Tongue (tissue), 2 donors: ENCODE measurements around the gene EEIG2. TPM values are rescaled to one million over a fixed set of nuclear protein-coding genes. Genes with fewer than 3 reads are reported as not detected.
"Not testable (repeated sequence)": the region's sequence is repeated elsewhere in the genome, so short reads cannot be mapped to it uniquely, and the experiment has no call there.

ENCODE experiments used
- DNase-seq: peaks from one replicate; pipeline ENCODE4 v3.0.0-alpha.2; 2015
- total RNA-seq: library from RNA; depleted of rRNA; stranded (reverse); fragments of >200 nt; gene quantifications from one replicate; pipeline ENCODE4 v1.2.3, GENCODE V29; 2014

Gene EEIG2
- 36.0 TPM for total RNA-seq

DNA sequence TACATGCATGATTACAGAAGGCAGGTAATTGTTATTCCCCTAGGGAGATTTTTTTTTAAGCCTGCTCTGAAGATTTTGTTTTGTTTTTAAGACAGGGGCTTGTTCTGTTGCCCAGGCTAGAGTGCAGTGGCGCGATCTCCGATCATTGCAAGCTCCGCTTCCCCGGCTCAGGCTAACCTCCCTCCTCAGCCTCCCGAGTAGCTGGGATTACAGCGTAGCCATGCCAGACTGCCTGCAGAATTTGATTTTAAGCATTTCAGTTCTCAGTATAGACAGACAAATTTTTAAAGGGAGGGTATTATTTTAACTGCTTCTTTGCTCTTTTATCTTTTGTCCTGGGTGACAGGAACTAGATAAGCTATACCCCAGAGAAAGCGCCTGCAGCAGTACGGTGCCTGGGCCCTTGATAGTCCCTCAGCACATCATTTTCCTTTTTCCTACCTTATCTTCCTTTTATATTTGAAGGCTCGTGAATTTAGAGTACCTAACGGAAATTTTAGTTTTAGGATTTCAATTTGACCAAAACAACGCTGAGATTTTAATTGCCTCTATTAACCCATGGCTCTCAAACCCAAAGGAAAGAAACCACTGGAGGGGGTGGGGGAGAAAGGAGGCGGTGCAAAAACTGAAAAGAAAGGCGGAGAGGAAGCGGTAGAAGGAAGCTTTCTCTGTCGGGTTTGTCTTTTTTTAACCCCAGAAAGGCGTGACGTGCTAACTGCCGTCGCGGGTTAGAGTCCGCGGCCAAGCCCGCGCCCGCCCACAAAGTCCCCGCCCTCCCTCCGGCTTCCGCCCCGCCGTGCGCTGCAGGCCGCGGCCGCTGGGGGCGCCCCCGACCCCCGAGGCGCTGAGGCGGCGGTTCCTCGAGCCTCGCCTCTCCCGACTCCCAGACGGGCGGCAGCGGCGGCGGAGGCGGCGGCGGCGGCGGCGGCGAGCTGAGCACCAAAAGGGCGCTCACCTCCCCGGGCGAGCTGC lies at the start of gene EEIG2:
EEIG2 (plus strand) TSS at position 886 of the 972 bp plus-strand sequence. CDS start 329 bp downstream, outside the sequence.
- DNase-seq = peak; percentile 93

DNA sequence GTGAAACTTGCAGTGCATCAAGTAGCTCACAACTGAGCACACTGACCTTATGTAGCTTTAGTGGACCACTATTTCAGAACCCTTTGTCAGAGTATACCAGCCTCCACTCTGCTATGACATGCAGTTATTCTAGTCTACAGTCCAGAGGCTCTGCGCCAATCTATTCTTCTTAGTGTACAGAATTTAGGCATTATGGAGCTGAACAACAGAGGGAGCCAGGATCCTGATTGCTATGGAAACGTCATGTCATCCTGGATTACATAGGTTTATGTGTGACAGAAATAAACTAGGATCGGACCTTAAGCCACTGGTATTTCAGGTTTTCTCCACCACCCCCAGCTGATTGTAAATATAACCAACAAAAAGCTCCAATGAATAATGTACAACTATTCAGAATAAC lies 48.1 kb upstream of the EEIG2 start:
- DNase-seq = peak; percentile 44

DNA sequence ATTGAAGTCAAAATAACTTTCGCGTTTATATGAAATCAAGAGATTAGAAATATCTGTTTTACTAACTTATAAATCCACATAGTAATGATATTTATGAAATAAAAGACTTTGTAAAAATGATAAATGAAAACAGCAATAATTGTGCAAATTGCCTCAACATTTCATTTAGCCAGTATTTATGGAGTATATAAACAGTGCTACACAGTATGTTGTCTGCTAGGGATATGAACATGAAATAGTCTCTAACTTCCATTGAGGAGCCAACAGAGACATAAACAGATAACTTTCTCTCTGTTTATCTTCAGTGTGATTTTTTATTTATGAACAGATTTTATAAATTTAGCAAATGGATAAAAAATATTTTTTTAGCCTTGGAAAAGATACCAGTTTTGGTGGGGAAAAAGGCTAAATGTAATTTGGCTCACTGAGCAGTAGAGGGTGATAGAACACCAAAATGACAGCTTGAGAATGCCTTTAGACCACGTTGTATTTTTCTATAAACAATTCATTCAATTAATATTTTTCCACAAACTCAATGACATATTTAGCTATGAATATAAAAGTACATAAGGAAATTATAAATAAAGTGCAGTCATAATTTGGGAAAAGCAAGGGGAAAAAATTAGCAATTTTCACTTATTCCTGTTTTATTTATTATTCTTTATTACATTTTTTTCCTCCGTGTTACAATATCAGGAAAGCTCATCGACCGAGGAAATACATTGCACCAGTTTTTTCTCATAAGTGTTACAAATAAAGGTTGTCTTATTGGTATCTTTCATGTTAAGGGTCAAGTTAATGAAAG lies 47.5 kb upstream of the EEIG2 start:
- DNase-seq = peak; percentile 63

DNA sequence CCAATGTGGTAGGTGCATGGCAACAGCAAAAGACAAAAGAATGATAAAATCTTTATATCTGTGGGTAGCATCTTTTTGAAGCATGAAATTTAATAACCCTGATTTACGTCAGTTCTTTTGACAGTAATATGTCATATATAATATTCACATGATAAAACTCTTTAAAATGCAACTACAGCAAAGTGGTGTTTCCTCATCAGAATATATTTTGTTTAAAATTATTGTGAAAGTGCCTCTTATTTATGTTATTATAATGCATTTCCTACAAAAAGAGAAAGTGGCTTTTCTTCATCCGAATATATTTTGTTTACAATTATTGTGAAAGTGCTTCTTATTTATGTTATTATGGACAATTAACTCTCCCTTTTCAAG lies 46.9 kb upstream of the EEIG2 start:
- no peak for DNase-seq

DNA sequence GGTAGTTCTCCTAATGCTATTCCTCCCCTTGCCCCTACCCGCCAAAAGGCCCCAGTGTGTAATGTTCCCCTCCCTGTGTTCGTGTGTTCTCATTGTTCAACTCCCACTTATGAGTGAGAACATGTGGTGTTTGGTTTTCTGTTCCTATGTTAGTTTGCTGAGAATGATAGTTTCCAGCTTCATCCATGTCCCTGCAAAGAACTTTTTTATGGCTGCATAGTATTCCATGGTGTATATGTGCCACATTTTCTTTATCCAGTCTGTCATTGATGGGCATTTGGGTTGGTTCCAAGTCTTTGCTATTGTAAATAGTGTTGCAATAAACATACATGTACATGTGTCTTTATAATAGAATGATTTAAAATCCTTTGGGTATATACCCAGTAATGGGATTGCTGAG lies 46.0 kb upstream of the EEIG2 start:
- not testable (repeated sequence) for DNase-seq

DNA sequence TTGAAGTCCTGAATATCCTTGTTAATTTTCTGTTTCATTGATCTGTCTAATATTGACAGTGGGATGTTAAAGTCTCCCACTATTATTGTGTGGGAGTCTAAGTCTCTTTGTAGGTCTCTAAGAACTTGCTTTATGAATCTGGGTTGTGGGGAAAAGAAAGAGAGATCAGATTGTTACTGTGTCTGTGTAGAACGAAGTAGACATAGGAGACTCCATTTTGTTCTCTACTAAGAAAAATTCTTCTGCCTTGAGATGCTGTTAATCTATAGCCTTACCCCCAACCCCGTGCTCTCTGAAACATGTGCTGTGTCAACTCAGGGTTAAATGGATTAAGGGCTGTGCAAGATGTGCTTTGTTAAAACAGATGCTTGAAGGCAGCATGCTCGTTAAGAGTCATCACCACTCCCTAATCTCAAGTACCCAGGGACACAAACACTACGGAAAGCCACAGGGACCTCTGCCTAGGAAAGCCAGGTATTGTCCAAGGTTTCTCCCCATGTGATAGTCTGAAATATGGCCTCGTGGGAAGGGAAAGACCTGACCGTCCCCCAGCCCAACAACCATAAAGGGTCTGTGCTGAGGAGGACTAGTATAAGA lies 42.5 kb upstream of the EEIG2 start:
- not testable (repeated sequence) for DNase-seq

DNA sequence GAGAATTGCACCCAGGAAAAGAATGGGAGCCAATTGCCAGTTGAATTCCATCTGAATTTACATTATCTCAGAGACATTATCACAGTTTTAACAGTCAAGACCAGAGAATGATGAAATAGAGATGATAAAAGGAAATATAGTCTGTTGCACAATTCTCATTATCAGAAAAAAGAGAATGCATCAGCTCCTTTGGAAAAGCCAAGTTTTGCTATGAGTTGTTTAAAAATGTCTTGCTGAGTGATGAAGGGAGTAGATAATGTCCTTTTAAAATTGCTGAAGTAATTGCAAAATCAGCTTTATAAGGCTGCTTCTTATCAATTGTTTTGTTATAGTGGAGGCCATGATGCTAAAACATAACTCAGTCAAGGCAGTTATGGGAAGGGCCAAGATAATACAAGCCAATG lies 37.9 kb upstream of the EEIG2 start:
- no peak for DNase-seq

DNA sequence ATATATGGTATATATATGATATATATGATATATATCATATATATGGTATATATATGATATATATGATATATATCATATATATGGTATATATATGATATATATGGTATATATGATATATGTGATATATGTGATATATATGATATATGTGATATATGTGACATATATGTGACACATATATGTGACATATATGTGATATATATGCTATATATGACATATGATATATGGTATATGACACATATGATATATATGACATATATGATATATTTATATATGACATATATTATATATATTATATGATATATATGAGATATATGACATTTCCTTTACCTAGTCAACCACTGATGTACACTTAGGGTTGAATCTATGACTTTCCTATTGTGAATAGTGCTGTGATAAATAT lies 36.1 kb upstream of the EEIG2 start:
- DNase-seq = no peak

DNA sequence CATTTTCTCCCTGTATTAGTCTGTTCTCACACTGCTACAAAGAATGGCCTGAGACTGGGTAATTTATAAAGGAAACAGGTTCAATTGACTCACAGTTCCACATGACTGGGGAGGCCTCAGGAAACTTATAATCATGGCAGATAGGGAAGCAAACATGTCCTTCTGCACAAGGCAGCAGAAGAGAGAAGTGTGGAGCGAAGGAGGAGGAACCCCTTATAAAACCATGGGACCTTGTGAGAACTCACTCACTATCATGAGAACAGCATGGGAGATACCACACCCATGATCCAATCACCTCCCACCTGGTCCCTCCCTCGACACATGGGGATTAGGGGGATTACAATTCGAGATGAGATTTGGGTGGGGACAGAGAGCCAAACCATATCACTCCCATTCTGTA lies 35.2 kb upstream of the EEIG2 start:
- DNase-seq = no peak

DNA sequence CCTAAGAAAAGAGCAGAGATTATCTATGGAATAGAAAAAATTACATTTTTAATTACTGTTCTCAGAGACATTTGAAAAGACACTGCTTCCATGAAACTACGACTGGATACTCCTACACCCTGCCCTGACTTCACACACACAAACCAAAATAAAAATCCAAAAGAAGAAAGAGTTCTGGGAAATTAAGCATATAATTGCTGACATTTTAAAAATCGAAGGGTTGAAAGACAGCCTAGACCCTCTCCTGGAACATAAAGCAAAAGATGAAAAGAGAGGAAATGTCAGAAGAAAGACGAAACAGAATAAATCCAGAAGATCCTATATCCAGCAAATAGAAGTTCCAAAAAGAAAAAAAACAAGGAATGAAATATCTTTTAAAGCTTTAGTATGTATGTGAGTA lies 32.8 kb upstream of the EEIG2 start:
- no peak for DNase-seq

DNA sequence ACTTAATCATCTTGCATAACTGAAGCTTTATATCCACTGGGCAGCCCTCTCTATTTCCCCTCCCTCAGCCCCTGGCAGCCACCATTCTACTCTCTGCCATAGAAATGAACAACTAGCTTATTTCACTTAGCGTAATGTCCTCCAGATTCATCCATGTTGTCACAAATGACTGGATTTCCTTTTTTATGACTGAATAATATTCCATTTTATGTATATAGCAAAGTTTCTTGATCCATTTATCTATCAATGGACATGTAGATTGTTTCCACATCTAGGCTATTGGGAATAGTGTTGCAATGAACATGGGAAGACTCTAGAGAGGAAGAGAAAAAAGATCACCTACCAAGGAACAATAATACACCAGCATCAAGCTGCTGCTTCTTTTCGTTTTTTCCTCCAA lies 32.1 kb upstream of the EEIG2 start:
- DNase-seq = no peak

DNA sequence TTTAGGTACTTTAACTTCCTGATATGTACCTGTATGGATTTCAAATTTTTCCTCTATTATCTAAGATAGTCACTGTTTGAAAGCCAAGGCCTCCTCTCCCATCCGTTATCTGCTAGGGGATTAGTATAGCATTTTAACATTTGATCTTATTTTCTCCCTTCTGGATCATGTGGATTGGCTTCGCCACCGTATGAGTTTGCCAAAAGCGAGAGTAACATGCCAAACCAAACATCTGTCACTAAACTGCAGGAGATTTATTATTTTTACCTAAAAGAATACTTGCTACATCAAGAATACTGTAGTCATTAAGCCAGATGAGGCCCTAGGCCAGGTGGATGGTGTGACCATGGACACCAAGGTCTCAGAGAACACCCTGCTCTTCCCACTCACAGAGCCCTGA lies 28.5 kb upstream of the EEIG2 start:
- DNase-seq = no peak

DNA sequence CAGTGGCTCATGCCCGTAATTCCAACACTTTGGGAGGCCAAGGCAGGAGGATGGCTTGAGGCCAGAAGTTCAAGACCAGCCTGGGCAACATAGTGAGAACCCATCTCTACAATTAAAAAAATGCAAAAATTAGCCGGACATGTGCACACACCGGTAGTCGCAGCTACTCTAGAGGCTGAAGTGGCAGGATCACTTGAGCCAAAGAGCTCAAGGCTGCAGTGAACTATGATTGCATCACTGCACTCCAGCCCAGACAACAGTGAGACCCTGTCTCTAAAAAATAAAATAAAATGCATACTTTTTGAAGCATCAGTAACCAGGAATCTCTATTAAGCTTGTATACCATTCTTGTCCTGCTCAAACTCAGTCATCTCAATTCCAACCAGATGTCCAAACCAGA lies 27.2 kb upstream of the EEIG2 start:
- no peak for DNase-seq

DNA sequence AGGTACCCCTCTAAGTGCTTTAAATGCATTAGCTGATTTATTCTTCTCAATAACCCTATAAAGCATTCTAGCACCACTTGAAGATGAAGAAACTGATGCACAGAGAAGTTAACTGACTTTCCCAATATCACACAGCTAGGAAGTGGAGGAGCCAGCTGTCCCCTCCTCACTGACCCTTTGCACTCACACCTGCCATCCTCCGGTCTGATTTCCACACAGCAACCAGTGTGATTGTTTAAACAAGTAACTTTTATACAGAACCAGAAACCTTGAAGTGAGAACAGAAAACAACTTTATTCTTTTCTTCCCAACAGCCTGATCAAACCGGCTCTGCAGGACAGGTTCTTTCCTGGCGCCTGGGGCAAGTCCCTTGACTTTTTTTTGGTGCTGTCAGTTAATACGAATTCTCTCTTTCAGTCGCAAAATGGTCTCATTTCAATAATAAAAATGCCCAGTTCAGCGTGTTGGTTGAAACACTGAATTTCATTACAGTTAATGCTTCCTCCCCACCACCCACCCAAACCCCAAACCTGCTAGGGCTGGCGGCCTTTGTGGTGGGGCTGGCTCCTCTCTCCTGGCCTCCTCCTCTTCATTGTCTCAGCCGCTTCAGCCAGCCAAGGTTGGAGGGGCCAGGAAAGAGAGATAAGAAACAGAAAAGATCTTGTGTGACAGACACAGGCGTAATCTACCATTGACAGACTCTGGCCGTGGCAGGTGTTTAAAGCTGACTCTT lies 26.4 kb upstream of the EEIG2 start:
- peak; percentile 49 for DNase-seq

DNA sequence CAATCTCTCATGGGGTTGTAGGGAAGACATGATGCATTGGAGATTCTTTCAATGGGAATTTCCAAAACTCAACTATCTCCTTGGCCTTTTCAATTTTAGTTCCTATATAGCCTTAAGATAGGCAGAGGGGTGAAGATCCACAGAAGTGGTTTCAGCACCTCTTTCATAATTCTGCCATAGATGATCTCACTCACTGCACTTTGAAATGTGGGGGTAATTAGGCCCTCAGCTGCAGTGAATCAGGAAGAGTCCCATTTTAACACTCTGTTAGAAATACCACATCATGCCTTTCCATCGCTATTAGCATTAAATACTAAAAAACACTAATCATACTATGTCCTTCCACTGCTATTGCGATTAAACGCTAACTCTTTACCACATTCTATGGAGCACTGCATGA lies 25.1 kb upstream of the EEIG2 start:
- DNase-seq = no peak

DNA sequence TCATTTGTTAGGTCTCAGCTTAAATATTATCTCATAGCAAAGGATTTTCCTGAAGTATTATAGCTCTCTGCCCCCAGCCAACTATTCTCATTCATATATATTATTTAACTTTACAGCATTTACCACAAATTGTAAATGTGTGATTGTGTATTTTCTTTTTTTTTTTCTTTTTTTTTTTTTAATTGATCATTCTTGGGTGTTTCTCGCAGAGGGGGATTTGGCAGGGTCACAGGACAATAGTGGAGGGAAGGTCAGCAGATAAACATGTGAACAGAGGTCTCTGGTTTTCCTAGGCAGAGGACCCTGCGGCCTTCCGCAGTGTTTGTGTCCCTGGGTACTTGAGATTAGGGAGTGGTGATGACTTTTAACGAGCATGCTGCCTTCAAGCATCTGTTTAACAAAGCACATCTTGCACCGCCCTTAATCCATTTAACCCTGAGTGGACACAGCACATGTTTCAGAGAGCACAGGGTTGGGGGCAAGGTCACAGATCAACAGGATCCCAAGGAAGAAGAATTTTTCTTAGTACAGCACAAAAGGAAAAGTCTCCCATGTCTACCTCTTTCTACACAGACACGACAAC lies 24.5 kb upstream of the EEIG2 start:
- not testable (repeated sequence) for DNase-seq

DNA sequence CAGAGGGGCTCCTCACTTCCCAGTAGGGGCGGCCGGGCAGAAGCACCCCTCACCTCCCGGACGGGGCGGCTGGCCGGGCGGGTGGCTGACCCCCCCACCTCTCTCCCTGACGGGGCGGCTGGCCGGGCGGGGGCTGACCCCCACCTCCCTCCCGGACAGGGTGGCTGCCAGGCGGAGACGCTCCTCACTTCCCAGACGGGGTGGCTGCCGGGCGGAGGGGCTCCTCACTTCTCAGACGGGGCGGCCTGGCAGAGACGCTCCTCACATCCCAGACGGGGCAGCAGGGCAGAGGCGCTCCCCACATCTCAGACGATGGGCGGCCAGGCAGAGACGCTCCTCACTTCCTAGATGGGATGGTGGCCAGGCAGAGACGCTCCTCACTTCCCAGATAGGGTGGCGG lies 23.9 kb upstream of the EEIG2 start:
- not testable (repeated sequence) for DNase-seq

DNA sequence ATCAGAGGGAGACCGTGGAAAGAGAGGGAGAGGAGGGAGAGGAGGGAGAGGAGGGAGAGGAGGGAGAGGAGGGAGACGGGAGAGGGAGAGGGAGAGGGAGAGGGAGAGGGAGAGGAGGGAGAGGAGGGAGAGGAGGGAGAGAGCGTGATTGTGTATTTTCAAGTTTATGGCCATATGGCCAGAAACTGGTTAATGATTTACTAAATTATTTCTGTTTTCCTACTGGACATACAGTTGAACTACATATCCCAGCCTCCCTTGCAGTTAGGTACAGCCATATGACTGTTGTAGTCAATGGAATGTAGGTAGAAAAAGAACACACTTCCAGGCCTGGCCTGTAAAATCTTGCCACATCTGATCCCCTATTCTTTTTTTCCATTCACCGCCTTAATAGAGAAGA lies 23.1 kb upstream of the EEIG2 start:
- not testable (repeated sequence) for DNase-seq

DNA sequence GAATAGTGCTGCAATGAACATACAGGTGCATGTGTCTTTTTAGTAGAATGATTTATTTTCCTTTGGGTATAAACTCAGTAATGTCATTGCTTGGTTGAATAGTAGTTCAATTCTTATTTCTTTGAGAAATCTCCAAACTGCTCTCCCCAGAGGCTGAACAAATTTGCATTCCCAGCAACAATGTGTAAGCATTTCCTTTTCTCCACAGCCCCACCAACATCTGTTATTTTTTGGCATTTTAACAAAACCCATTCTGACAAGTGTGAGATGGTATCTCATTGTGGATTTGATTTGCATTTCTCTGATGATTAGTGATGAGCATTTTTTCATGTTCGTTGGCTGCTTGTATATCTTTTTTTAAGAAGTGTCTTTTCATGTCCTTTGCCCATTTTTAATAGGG lies 21.9 kb upstream of the EEIG2 start:
- no peak for DNase-seq

DNA sequence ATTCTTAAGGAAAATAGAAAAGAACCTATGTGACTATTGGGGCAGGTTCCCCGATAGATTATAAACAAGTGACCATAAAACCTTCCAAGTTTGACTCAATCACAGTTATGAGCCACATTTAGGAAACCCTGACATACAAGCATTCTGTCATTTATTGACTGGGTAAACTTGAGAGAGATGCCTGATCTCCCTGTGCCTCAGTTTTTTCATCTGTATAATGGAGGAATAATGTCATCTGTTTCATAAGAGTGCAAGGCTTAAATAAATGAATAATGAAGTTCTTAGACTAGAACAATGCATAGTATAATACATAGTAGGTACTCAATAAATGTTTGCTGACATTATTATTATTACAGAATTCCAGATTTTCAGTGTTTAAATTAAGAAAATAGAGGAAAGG lies 18.9 kb upstream of the EEIG2 start:
- no peak for DNase-seq

DNA sequence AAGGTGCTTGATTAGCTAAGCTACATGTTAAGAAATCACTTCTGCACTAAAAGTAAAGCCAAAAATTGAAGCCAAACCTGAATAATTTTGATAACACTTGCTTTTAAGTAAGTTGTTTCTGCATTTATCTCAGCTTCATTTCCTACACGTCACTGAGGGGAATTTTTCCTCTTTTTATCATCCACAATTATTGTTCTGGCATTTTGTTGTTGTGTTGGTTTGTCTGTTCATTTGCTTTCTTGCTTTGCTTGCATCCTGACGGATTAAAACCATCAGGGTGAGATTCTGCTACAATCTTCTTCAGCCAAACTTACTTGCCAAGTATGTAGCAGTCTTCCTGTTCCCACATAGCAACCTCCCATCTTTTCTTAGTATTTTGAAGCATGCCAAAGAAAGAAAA lies 18.0 kb upstream of the EEIG2 start:
- no peak for DNase-seq

DNA sequence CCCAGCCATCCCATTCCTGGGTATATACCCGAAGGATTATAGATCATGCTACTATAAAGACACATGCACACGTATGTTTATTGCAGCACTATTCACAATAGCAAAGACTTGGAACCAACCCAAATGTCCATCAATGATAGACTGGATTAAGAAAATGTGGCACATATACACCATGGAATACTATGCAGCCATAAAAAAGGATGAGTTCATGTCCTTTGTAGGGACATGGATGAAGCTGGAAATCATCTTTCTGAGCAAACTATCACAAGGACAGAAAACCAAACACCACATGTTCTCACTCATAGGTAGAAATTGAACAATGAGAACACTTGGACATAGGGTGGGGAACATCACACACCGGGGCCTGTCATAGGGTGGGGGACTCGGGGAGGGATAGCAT lies 12.4 kb upstream of the EEIG2 start:
- DNase-seq = not testable (repeated sequence)
